Body of pancreas (tissue), 4 donors: Measurements from ENCODE around the gene TCN2. TPM values are rescaled to one million over a fixed set of nuclear protein-coding genes. Genes with fewer than 3 reads are reported as not detected.
A peak's percentile ranks its signal among the peaks of the same experiment; 100 is the strongest.

ENCODE experiments used
- ATAC-seq: fragments of 150-250 bp; one replicate; pipeline ENCODE4 v1.9.1; 2016
- DNase-seq, 4 donors: peaks; one replicate each; pipeline ENCODE4 v3.0.0-alpha.2; 2019
- H3K27ac ChIP-seq, 4 donors: fragments of 200-600 bp; sonication (generic); 1 replicate in 3 of 4; 2 replicates in 1 of 4; pipeline versions ENCODE4 v1.5.1 to v1.6.1; 2016 to 2019; ENCODE audit warnings: mild to moderate bottlenecking in 1 of 4, mixed read lengths in 1 of 4, moderate library complexity in 1 of 4
- H3K27me3 ChIP-seq, 2 donors: fragments of 200-600 bp; sonication (generic); one replicate each; pipeline ENCODE4 v1.6.0; 2016; ENCODE audit warnings: mild to moderate bottlenecking in 1 of 2
- H3K36me3 ChIP-seq, 2 donors: fragments of 200-600 bp; sonication (generic); replicated peaks in 1 of 2; 2 replicates each; pipeline ENCODE4 v1.5.1; 2016; ENCODE audit warnings: low read depth in 2 of 2; ENCODE audit not compliant: insufficient read depth in 1 of 2
- H3K4me1 ChIP-seq: fragments of 200-600 bp; sonication (generic); one replicate; pipeline ENCODE4 v1.6.0; 2016
- H3K4me3 ChIP-seq, 2 donors: fragments of 200-600 bp; sonication (generic); 1 replicate in 1 of 2; 2 replicates in 1 of 2; pipeline ENCODE4 v1.5.1; 2016 to 2019
- H3K9me3 ChIP-seq, 3 donors: fragments of 200-600 bp; sonication (generic); 1 replicate in 2 of 3; 2 replicates in 1 of 3; pipeline ENCODE4 v1.5.1; 2016
- CTCF ChIP-seq, 7 experiments: fragments of 450-650 bp in 4 of 7; fragments of 200-600 bp in 3 of 7; sonication (generic) in 3 of 7; IDR thresholded peaks; one replicate each; pipeline ENCODE4 v1.5.1; 2016 to 2019; ENCODE audit warnings: antibody characterized with exemption in 7 of 7
- POLR2A ChIP-seq, 3 donors: fragments of 450-650 bp; IDR thresholded peaks; one replicate each; pipeline ENCODE4 v1.6.1; 2016; ENCODE audit warnings: antibody characterized with exemption in 3 of 3, mild to moderate bottlenecking in 2 of 3
- WGBS, 2 donors: methylation state at CpG; one replicate each; pipeline ENCODE4 v1.1.5; 2017; 5-methylcytosine and 5-hydroxymethylcytosine counted together
- intact Hi-C: fragments of 100-400 bp; cut with DNase I; formaldehyde crosslinking; loops from one replicate; pipeline ENCODE4 v1.15.1; 2023
- total RNA-seq, 2 donors: library from RNA; depleted of rRNA; stranded (reverse); fragments of >200 nt; gene quantifications; one replicate each; pipeline ENCODE4 v1.1.0, GENCODE V29; 2016

The TCN2 gene
- total RNA-seq, 2 donors from 2014 or later: 14.8 to 16.3 TPM

GRCh38 chr22:30573594-30574094 lies 33.3 kb upstream of the TCN2 start:
- H3K27ac ChIP-seq: peak overlapping the region; percentile 71 to 84 (median 82)
- H3K27me3 ChIP-seq: no peaks in the 10 kb centered on the region
- peaks cover 7 to 10% of the 10 kb centered on the region in 2 donors for H3K36me3 ChIP-seq
- H3K4me1 ChIP-seq: peaks cover 43% of the 10 kb centered on the region
- peak; percentile 13 for ATAC-seq
- intact Hi-C loops: no loop called here
- peak; percentile 33 to 52 (median 43) for DNase-seq
- H3K9me3 ChIP-seq: no peaks in the 10 kb centered on the region
- no peak for TF ChIP-seq POLR2A (IDR thresholded peaks at IDR 0.05)
- TF ChIP-seq CTCF (IDR thresholded peaks at IDR 0.05): no peak
- H3K4me3 ChIP-seq: no peak overlapping the region
- WGBS, 2 donors: 10 to 39% methylated on average over 4 to 6 of the region's 7 CpGs

GRCh38 chr22:30574095-30574981 lies 32.6 kb upstream of the TCN2 start, which contains the start of gene GAL3ST1:
Gene GAL3ST1 (minus strand): TSS chr22:30574665. CDS start chr22:30557392, 17,273 bp downstream.
- TF ChIP-seq POLR2A (IDR thresholded peaks at IDR 0.05) (peak in 1 of 3 donors; percentile 14), CTCF (IDR thresholded peaks at IDR 0.05) (no peak)
- peaks cover 43% of the 10 kb centered on the region for H3K4me1 ChIP-seq
- DNase-seq (peak; percentile 59 to 75 (median 72)), ATAC-seq (peak; percentile 76)
- intact Hi-C loops: no loop called here
- H3K9me3 ChIP-seq: no peaks in the 10 kb centered on the region
- no peaks in the 10 kb centered on the region for H3K27me3 ChIP-seq
- H3K27ac ChIP-seq: peak within 1 kb of the TSS; percentile 71 to 84 (median 82)
- WGBS, 2 donors: 5 to 12% methylated on average over 4 to 49 of the region's 75 CpGs
- H3K36me3 ChIP-seq: peaks cover 12 to 17% of the 10 kb centered on the region in 2 donors
- H3K4me3 ChIP-seq: peak within 1 kb of the TSS in 1 of 2 donors; percentile 35

- 20 to 28% methylated on average over 5 to 12 of the region's 12 CpGs for WGBS, 2 donors
- ATAC-seq (peak; percentile 65), DNase-seq (peak; percentile 66 to 79 (median 72))
- Histone ChIP-seq H3K27me3 (no peaks in the 10 kb centered on the region), H3K4me3 (no peak overlapping the region), H3K36me3 (peaks cover 18 to 23% of the 10 kb centered on the region in 2 donors), H3K27ac (peak overlapping the region; percentile 63 to 84 (median 82)), H3K4me1 (peaks cover 43% of the 10 kb centered on the region), H3K9me3 (no peaks in the 10 kb centered on the region)
- intact Hi-C loops: no loop called here
- TF ChIP-seq CTCF (IDR thresholded peaks at IDR 0.05) (peak in 3 of 7 experiments; percentile 15 to 34 (median 32)), POLR2A (IDR thresholded peaks at IDR 0.05) (peak in 2 of 3 donors; percentile 26 to 35)
Measured at GRCh38 chr22:30574997-30575671, 31.8 kb upstream of the TCN2 start.

- peak; percentile 59 to 81 (median 64) for DNase-seq
- TF ChIP-seq POLR2A (IDR thresholded peaks at IDR 0.05) (no peak), CTCF (IDR thresholded peaks at IDR 0.05) (no peak)
- intact Hi-C loops: no loop called here
- H3K9me3 ChIP-seq: no peaks in the 10 kb centered on the region
- H3K4me1 ChIP-seq: peaks cover 43% of the 10 kb centered on the region
- peak overlapping the region; percentile 63 to 84 (median 82) for H3K27ac ChIP-seq
- WGBS, 2 donors: 7 to 45% methylated on average over 3 to 15 of the region's 15 CpGs
- H3K36me3 ChIP-seq: peaks cover 24 to 29% of the 10 kb centered on the region in 2 donors
- no peak overlapping the region for H3K4me3 ChIP-seq
- H3K27me3 ChIP-seq: no peaks in the 10 kb centered on the region
- peak; percentile 10 for ATAC-seq
Measured at GRCh38 chr22:30575859-30576258, 31.1 kb upstream of the TCN2 start.
